HG02938 (cell line): Measurements from ENCODE around the gene HTR2C.
"Not testable (repeated sequence)": the region's sequence is repeated elsewhere in the genome, so short reads cannot be mapped to it uniquely, and the experiment has no call there.

ENCODE experiments used
- ATAC-seq: cut with Tn5 transposase; IDR thresholded peaks from one replicate; pipeline ENCODE4 v1.9.1; 2021; ENCODE audit warnings: mild to moderate bottlenecking, moderate library complexity; ENCODE audit not compliant: unreplicated experiment

Gene HTR2C

GRCh38 chrX:114710571-114710970 lies 126.7 kb downstream of the HTR2C start:
- ATAC-seq: no peak

GRCh38 chrX:114712466-114712865 lies 128.6 kb downstream of the HTR2C start:
- ATAC-seq: no peak

- no peak for ATAC-seq
Observed at GRCh38 chrX:114715096-114715495, 131.2 kb downstream of the HTR2C start.

- no peak for ATAC-seq
Observed at GRCh38 chrX:114717921-114718320, 134.0 kb downstream of the HTR2C start.

- no peak for ATAC-seq
Observed at GRCh38 chrX:114766541-114766940, 182.7 kb downstream of the HTR2C start.

GRCh38 chrX:114774691-114775090 lies 190.8 kb downstream of the HTR2C start:
- ATAC-seq: no peak

GRCh38 chrX:114782925-114783324 lies 199.0 kb downstream of the HTR2C start:
- ATAC-seq: no peak

- no peak for ATAC-seq
Observed at GRCh38 chrX:114787061-114787460, 203.2 kb downstream of the HTR2C start.

- no peak for ATAC-seq
Observed at GRCh38 chrX:114797494-114797893, 213.6 kb downstream of the HTR2C start.

GRCh38 chrX:114798907-114799306 lies 215.0 kb downstream of the HTR2C start:
- ATAC-seq: no peak

GRCh38 chrX:114800719-114801118 lies 216.8 kb downstream of the HTR2C start:
- ATAC-seq: no peak

GRCh38 chrX:114819509-114819908 lies 235.6 kb downstream of the HTR2C start:
- ATAC-seq: no peak

- no peak for ATAC-seq
Observed at GRCh38 chrX:114841051-114841450, 257.2 kb downstream of the HTR2C start.

- no peak for ATAC-seq
Observed at GRCh38 chrX:114842181-114842580, 258.3 kb downstream of the HTR2C start.

GRCh38 chrX:114889481-114889880 lies 305.6 kb downstream of the HTR2C start:
- ATAC-seq: no peak

- no peak for ATAC-seq
Observed at GRCh38 chrX:114903618-114904017, 319.7 kb downstream of the HTR2C start.

- no peak for ATAC-seq
Observed at GRCh38 chrX:114905251-114905650, 321.4 kb downstream of the HTR2C start.

- ATAC-seq: no peak
Observed at GRCh38 chrX:114906984-114907510, 323.2 kb downstream of the HTR2C start.

- ATAC-seq: no peak
Observed at GRCh38 chrX:114924423-114924822, 340.5 kb downstream of the HTR2C start.

GRCh38 chrX:114924856-114925255 lies 341.0 kb downstream of the HTR2C start:
- ATAC-seq: no peak

- ATAC-seq: no peak
Observed at GRCh38 chrX:114930227-114930626, 346.3 kb downstream of the HTR2C start.

GRCh38 chrX:114932550-114932949 lies 348.7 kb downstream of the HTR2C start:
- no peak for ATAC-seq

GRCh38 chrX:114933291-114933690 lies 349.4 kb downstream of the HTR2C start:
- ATAC-seq: not testable (repeated sequence)
